Cardiac fibroblast (primary cell): Measurements from ENCODE around the gene RIT1.

Experiments used
- DNase-seq, 2 donors: peaks; one replicate each; pipeline versions ENCODE4 v3.0.0 to v3.0.0-alpha.2; 2010; ENCODE audit warnings: low read depth in 2 of 2
- H3K4me3 ChIP-seq, 2 donors: replicated peaks in 1 of 2; 1 replicate in 1 of 2; 2 replicates in 1 of 2; pipeline ENCODE4 v1.5.1; 2011; ENCODE audit warnings: low read depth in 2 of 2, low read length in 2 of 2, mild to moderate bottlenecking in 2 of 2, moderate library complexity in 1 of 2
- CTCF ChIP-seq: IDR thresholded peaks from one replicate; pipeline ENCODE4 v1.5.1; 2011; ENCODE audit warnings: low read depth, mild to moderate bottlenecking, low read length, inconsistent platforms

Gene RIT1

GRCh38 chr1:155950829-155951228 lies 39.7 kb upstream of the RIT1 start:
- TF ChIP-seq CTCF = no peak
- no peak overlapping the region for H3K4me3 ChIP-seq
- DNase-seq = no peak

- H3K4me3 ChIP-seq = no peak overlapping the region
- no peak for TF ChIP-seq CTCF
- no peak for DNase-seq
Observed at GRCh38 chr1:155947741-155948140, 36.6 kb upstream of the RIT1 start.

GRCh38 chr1:155947292-155947691 lies 36.1 kb upstream of the RIT1 start:
- TF ChIP-seq CTCF = no peak
- H3K4me3 ChIP-seq = no peak overlapping the region
- DNase-seq = no peak

GRCh38 chr1:155946633-155947219 lies 35.6 kb upstream of the RIT1 start:
- no peak for DNase-seq
- no peak for TF ChIP-seq CTCF
- no peak overlapping the region for H3K4me3 ChIP-seq

GRCh38 chr1:155944444-155944799 lies 33.3 kb upstream of the RIT1 start:
- no peak for TF ChIP-seq CTCF
- no peak overlapping the region for H3K4me3 ChIP-seq
- DNase-seq = no peak

GRCh38 chr1:155942578-155943141 lies 31.5 kb upstream of the RIT1 start:
- H3K4me3 ChIP-seq = no peak overlapping the region
- no peak for DNase-seq
- no peak for TF ChIP-seq CTCF
